ENCODE results near the gene ZBTB40. TPM values are rescaled to one million over a fixed set of nuclear protein-coding genes. Genes with fewer than 3 reads are reported as not detected.

ZBTB40 gene
- total RNA-seq, 6 experiments from 2014 or later, result 8.8 to 12.2 (median 10.7) TPM

- H3K36me3 Mint-ChIP-seq (ENCODE audit: low read depth), result no peaks in the 10 kb centered on the region
- no peak overlapping the region for H3K27ac Mint-ChIP-seq
- no peak overlapping the region for H3K4me3 Mint-ChIP-seq
- H3K4me1 Mint-ChIP-seq (ENCODE audit: low read depth), result peaks cover 20% of the 10 kb centered on the region
- DNase-seq, result no peak
- H3K9me3 Mint-ChIP-seq, result no peaks in the 10 kb centered on the region
- H3K27me3 Mint-ChIP-seq (ENCODE audit: insufficient read depth), result peaks cover 9% of the 10 kb centered on the region
- TF ChIP-seq, protein P1, sequence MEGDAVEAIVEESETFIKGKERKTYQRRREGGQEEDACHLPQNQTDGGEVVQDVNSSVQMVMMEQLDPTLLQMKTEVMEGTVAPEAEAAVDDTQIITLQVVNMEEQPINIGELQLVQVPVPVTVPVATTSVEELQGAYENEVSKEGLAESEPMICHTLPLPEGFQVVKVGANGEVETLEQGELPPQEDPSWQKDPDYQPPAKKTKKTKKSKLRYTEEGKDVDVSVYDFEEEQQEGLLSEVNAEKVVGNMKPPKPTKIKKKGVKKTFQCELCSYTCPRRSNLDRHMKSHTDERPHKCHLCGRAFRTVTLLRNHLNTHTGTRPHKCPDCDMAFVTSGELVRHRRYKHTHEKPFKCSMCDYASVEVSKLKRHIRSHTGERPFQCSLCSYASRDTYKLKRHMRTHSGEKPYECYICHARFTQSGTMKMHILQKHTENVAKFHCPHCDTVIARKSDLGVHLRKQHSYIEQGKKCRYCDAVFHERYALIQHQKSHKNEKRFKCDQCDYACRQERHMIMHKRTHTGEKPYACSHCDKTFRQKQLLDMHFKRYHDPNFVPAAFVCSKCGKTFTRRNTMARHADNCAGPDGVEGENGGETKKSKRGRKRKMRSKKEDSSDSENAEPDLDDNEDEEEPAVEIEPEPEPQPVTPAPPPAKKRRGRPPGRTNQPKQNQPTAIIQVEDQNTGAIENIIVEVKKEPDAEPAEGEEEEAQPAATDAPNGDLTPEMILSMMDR (IDR thresholded peaks at IDR 0.05), result no peak
Measured at GRCh38 chr1:22413799-22414198, 37.9 kb upstream of the ZBTB40 start.

- H3K27ac Mint-ChIP-seq, result no peak overlapping the region
- H3K36me3 Mint-ChIP-seq (ENCODE audit: low read depth), result no peaks in the 10 kb centered on the region
- H3K9me3 Mint-ChIP-seq, result no peaks in the 10 kb centered on the region
- peaks cover 9% of the 10 kb centered on the region for H3K27me3 Mint-ChIP-seq (ENCODE audit: insufficient read depth)
- peaks cover 25% of the 10 kb centered on the region for H3K4me1 Mint-ChIP-seq (ENCODE audit: low read depth)
- no peak for DNase-seq
- TF ChIP-seq, protein P1 (IDR thresholded peaks at IDR 0.05), result no peak
- H3K4me3 Mint-ChIP-seq, result no peak overlapping the region
Measured at GRCh38 chr1:22414244-22414751, 37.4 kb upstream of the ZBTB40 start.

GRCh38 chr1:22415489-22415888 lies 36.2 kb upstream of the ZBTB40 start:
- DNase-seq, result no peak
- Mint-ChIP-seq H3K27ac (no peak overlapping the region), H3K4me1 (ENCODE audit: low read depth) (peaks cover 37% of the 10 kb centered on the region), H3K4me3 (no peak overlapping the region), H3K27me3 (ENCODE audit: insufficient read depth) (peaks cover 9% of the 10 kb centered on the region), H3K9me3 (no peaks in the 10 kb centered on the region), H3K36me3 (ENCODE audit: low read depth) (no peaks in the 10 kb centered on the region)
- TF ChIP-seq, protein P1 (IDR thresholded peaks at IDR 0.05), result no peak

GRCh38 chr1:22416555-22417454 lies 34.8 kb upstream of the ZBTB40 start:
- TF ChIP-seq, protein P1 (IDR thresholded peaks at IDR 0.05), result peak; percentile 97
- Mint-ChIP-seq H3K27me3 (ENCODE audit: insufficient read depth) (peaks cover 9% of the 10 kb centered on the region), H3K4me3 (peak overlapping the region; percentile 52; the same call in 1 of the 2 replicates)

DNA sequence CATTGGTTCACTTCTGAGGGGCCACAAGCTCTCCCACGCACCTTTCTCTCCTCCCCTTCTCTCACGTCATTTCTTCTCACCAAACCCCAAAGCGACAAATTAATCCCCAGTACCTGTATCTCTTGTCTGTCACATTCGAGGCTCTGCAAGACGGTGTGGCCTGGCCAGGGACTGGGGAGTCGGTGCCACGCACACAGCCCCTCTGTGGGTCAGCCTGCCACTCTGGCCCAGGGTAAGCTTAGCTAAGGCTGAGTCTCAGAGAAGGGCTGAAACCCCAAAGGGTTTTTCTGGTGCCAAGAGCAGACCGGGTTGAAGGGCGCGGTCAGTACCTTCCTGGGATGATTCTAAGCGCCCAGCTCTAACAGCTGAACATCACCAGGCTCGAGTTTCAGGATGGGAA lies 34.2 kb upstream of the ZBTB40 start:
- Mint-ChIP-seq H3K9me3 (no peaks in the 10 kb centered on the region), H3K36me3 (ENCODE audit: low read depth) (no peaks in the 10 kb centered on the region), H3K27me3 (ENCODE audit: insufficient read depth) (peaks cover 9% of the 10 kb centered on the region), H3K27ac (no peak overlapping the region), H3K4me3 (no peak overlapping the region), H3K4me1 (ENCODE audit: low read depth) (peaks cover 35% of the 10 kb centered on the region)
- DNase-seq, result no peak
- TF ChIP-seq, protein P1 (IDR thresholded peaks at IDR 0.05), result no peak

More at GRCh38 chr1:22416555-22417454, 34.8 kb upstream of the ZBTB40 start:
- Mint-ChIP-seq H3K4me1 (ENCODE audit: low read depth) (peaks cover 38% of the 10 kb centered on the region), H3K36me3 (ENCODE audit: low read depth) (no peaks in the 10 kb centered on the region), H3K9me3 (no peaks in the 10 kb centered on the region), H3K27ac (no peak overlapping the region)
- peak; percentile 52 for DNase-seq
